Amniotic epithelial cell (primary cell): ENCODE data around the gene GNRHR.

ENCODE experiments used
- DNase-seq: peaks from one replicate; pipeline ENCODE4 v3.0.0-alpha.2; 2010; ENCODE audit warnings: low read depth

Gene GNRHR

DNA sequence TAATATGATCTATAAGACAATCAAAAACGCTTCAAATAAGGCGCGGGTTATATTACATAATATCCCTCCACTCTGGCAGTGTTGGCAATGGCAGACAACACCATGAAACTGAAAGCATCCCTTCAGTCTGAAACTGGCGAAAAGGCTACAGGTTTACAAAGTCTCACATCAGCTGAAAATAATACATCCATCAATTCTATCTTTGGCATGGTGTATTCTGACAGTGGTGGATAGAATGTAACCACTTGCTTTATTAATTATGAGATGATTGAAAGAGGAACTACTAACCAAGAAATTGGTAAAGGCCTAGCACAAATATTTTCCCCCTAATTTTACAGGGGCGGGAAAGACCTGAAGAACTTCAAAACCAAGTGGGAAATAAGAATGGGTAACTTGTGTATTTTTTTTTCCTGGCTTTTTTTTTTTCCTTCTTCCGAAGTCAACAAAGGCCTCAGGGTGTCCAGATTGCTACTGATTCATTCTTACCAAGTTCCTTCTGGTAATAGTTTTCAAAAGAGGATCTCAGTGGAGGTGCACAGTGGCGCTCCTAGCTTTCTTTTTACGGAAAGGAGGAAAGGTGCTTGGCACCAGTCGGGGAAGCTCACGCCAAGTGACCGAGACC is 54.0 kb downstream of the GNRHR start:
- DNase-seq: no peak

DNA sequence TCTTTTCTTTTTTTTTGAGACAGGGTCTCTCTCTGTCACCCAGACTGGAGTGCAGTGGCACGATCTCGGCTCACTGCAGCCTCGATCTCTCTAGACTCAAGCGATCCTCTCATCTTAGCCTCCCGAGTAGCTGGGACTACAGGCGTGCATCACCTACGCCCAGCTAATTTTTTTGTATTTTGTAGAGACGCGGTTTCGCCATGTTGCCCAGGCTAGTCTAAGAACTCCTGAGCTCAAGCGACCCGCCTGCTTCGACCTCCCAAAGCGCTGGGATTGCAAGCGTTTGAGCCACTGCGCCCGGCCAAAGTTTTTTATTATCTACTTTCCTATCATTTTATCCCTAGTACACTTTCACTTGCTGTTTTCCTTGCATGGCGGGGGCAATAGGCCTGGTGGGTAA is 54.6 kb downstream of the GNRHR start:
- no peak for DNase-seq

- peak; percentile 51 for DNase-seq
Measured at GRCh38 chr4:67697860-67698687, 56.1 kb downstream of the GNRHR start.

DNA sequence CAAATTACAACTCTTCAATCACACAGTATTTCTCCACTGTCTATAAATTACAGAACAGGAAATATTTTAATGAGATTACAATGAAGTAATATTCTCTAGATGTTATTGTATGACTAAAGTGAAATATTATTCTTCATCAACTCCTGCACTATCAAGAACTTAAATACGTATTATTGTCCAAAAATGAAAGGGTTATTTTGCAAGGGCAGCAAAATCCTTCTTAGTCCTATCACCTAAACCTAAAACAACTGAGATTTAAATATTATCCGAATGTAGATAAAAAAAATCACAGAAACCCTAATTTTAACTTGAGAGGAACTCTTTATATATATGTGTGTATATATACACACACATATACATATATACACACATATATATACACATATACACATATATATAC is 58.1 kb downstream of the GNRHR start:
- no peak for DNase-seq

DNA sequence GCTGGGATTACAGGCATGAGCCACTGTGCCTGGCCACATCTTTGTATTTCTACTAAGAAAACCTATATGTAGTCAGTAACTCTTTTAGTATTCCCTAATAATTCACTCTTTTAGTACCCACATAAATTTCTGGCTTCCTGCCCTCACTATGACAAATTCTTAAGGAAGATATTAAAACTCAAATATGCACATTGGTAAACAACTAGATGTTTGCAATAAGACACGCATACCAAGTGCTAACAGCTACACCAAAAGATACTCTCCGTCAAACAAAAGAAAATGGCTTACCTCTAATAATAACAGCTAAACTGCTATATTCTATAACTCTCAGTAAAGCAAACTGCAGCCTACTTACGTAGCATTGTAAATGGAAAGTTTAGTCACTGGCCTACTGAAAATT is 59.5 kb downstream of the GNRHR start:
- DNase-seq: no peak

DNA sequence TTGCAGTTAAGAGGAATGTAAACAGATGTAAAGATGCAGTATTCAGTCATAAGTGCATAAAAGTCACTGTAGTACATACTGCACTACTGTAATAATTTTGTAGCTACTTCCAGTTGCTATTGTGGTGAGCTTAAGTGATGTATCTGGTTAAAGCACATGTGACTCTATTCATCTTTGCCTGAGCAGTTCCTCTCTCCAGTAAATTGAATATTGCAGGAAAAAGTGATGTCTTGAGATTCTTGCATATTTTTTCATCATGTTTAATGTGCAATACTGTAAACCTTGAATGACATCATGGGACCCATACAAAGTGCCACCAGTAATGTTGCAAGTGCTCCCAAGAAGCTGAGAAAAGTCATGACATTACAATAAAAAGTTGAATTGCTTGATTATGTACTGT is 62.9 kb downstream of the GNRHR start:
- DNase-seq: no peak
